Neural progenitor cell (in vitro differentiated cells): ENCODE measurements around the gene RNF151. TPM values are rescaled to one million over a fixed set of nuclear protein-coding genes. Genes with fewer than 3 reads are reported as not detected.
A peak's percentile ranks its signal among the peaks of the same experiment; 100 is the strongest.

Experiments
- DNase-seq: peaks from one replicate; pipeline ENCODE4 v3.0.0-alpha.2; 2016; ENCODE audit warnings: low spot score
- H2AFZ ChIP-seq: fragments of 200-600 bp; sonication (generic); replicated peaks from 2 replicates; pipeline ENCODE4 v1.6.1; 2016; ENCODE audit warnings: antibody characterized with exemption
- H3F3A ChIP-seq: fragments of 200-600 bp; sonication (generic); 2 replicates; pipeline ENCODE4 v1.6.1; 2016; ENCODE audit warnings: antibody characterized with exemption, low read depth
- H3K27ac ChIP-seq: fragments of 200-600 bp; sonication (generic); 2 replicates; pipeline ENCODE4 v1.5.1; 2016; ENCODE audit warnings: mild to moderate bottlenecking
- H3K27me3 ChIP-seq: fragments of 200-600 bp; sonication (generic); 2 replicates; pipeline ENCODE4 v1.6.1; 2016; ENCODE audit warnings: mild to moderate bottlenecking, moderate library complexity
- H3K36me3 ChIP-seq: fragments of 200-600 bp; sonication (generic); 2 replicates; pipeline ENCODE4 v1.5.1; 2016
- H3K4me1 ChIP-seq: fragments of 200-600 bp; sonication (generic); 2 replicates; pipeline ENCODE4 v1.6.1; 2016; ENCODE audit warnings: mixed run types
- H3K4me2 ChIP-seq: fragments of 200-600 bp; sonication (generic); 2 replicates; pipeline ENCODE4 v1.6.1; 2016
- H3K4me3 ChIP-seq: fragments of 200-600 bp; sonication (generic); 2 replicates; pipeline ENCODE4 v1.5.1; 2016
- H3K79me2 ChIP-seq: fragments of 200-600 bp; sonication (generic); 2 replicates; pipeline ENCODE4 v1.6.1; 2016; ENCODE audit warnings: low read depth
- H3K9ac ChIP-seq: fragments of 200-600 bp; sonication (generic); 2 replicates; pipeline ENCODE4 v1.6.1; 2016
- H3K9me3 ChIP-seq: fragments of 200-600 bp; sonication (generic); 2 replicates; pipeline ENCODE4 v1.5.1; 2016; ENCODE audit warnings: low read depth
- H4K20me1 ChIP-seq: fragments of 200-600 bp; sonication (generic); 2 replicates; pipeline ENCODE4 v1.6.1; 2016; ENCODE audit warnings: low read depth
- H3K27ac Mint-ChIP-seq: 3 replicates; pipeline ENCODE4 v1.8.0; 2021; ENCODE audit warnings: mixed read lengths
- H3K27me3 Mint-ChIP-seq: 2 replicates; pipeline ENCODE4 v1.8.0; 2022; ENCODE audit warnings: low read depth, mild to moderate bottlenecking, inconsistent platforms, moderate library complexity, mixed read lengths; ENCODE audit not compliant: insufficient read depth
- H3K36me3 Mint-ChIP-seq: 3 replicates; pipeline ENCODE4 v1.8.0; 2021; ENCODE audit warnings: mixed read lengths
- H3K4me1 Mint-ChIP-seq: 3 replicates; pipeline ENCODE4 v1.8.0; 2021; ENCODE audit warnings: mixed read lengths
- H3K4me3 Mint-ChIP-seq: 3 replicates; pipeline ENCODE4 v1.8.0; 2021; ENCODE audit warnings: mild to moderate bottlenecking, moderate library complexity, mixed read lengths
- H3K9me3 Mint-ChIP-seq: 3 replicates; pipeline ENCODE4 v1.8.0; 2020; ENCODE audit warnings: mixed read lengths
- CTCF ChIP-seq: fragments of 200-600 bp; sonication (generic); IDR thresholded peaks from 2 replicates; pipeline ENCODE4 v1.5.1; 2017; ENCODE audit warnings: antibody characterized with exemption, mild to moderate bottlenecking
- EZH2 ChIP-seq: fragments of 200-600 bp; sonication (generic); IDR thresholded peaks from 2 replicates; pipeline ENCODE4 v1.6.1; 2017; ENCODE audit warnings: antibody characterized with exemption, mild to moderate bottlenecking, moderate library complexity
- EZH2phosphoT487 ChIP-seq: fragments of 200-600 bp; sonication (generic); IDR thresholded peaks from 2 replicates; pipeline ENCODE4 v1.6.1; 2017; ENCODE audit warnings: antibody characterized with exemption
- total RNA-seq: library from RNA; depleted of rRNA; stranded (reverse); fragments of >200 nt; gene quantifications from 2 replicates; pipeline ENCODE4 v1.2.3, GENCODE V29; 2015; ENCODE audit warnings: low replicate concordance

RNF151 gene
- total RNA-seq, 1 donor from 2014 or later = not detected

- H3K27me3 Mint-ChIP-seq = peaks cover 27% of the 10 kb centered on the region
- peak; percentile 99 for DNase-seq
- Histone ChIP-seq H3K4me2 (peak within 1 kb of the TSS; percentile 93), H3K27ac (peak within 1 kb of the TSS; percentile 41), H3K4me1 (peaks cover 37% of the 10 kb centered on the region), H3K9ac (peak within 1 kb of the TSS; percentile 93), H3K79me2 (peaks cover 14% of the 10 kb centered on the region), H3K9me3 (no peaks in the 10 kb centered on the region), H3F3A (peaks cover 29% of the 10 kb centered on the region), H3K27me3 (peaks cover 56% of the 10 kb centered on the region), H2AFZ (peak within 1 kb of the TSS; percentile 93), H3K36me3 (no peaks in the 10 kb centered on the region), H4K20me1 (peaks cover 33% of the 10 kb centered on the region), H3K4me3 (peak within 1 kb of the TSS; percentile 95)
- peaks cover 30% of the 10 kb centered on the region for H3K4me1 Mint-ChIP-seq
- TF ChIP-seq EZH2 (no peak), CTCF (peak; percentile 44)
- peak within 1 kb of the TSS; percentile 89 for H3K4me3 Mint-ChIP-seq
- H3K36me3 Mint-ChIP-seq = peaks cover 10% of the 10 kb centered on the region
- H3K9me3 Mint-ChIP-seq = no peaks in the 10 kb centered on the region
- peak within 1 kb of the TSS; percentile 10 for H3K27ac Mint-ChIP-seq
Observed at GRCh38 chr16:1983544-1984346, 17.1 kb downstream of the RNF151 start, which contains the start of gene GFER. TSS of gene GFER (plus strand) at chr16:1984193. CDS start at chr16:1984219, 26 bp downstream.

- peaks cover 14% of the 10 kb centered on the region for H3K79me2 ChIP-seq
- H3K4me2 ChIP-seq = peak overlapping the region; percentile 93
- Mint-ChIP-seq H3K4me1 (peaks cover 30% of the 10 kb centered on the region), H3K27me3 (peaks cover 33% of the 10 kb centered on the region), H3K36me3 (peaks cover 10% of the 10 kb centered on the region), H3K9me3 (no peaks in the 10 kb centered on the region), H3K4me3 (peak overlapping the region; percentile 89), H3K27ac (no peak overlapping the region)
- peaks cover 29% of the 10 kb centered on the region for H3K4me1 ChIP-seq
- H3K36me3 ChIP-seq = no peaks in the 10 kb centered on the region
- peaks cover 35% of the 10 kb centered on the region for H3F3A ChIP-seq
- peak overlapping the region; percentile 93 for H3K9ac ChIP-seq
- H3K27me3 ChIP-seq = peaks cover 56% of the 10 kb centered on the region
- no peaks in the 10 kb centered on the region for H3K9me3 ChIP-seq
- H4K20me1 ChIP-seq = peaks cover 32% of the 10 kb centered on the region
- peak overlapping the region; percentile 95 for H3K4me3 ChIP-seq
- TF ChIP-seq EZH2phosphoT487 (no peak), EZH2 (no peak), CTCF (no peak)
- no peak overlapping the region for H3K27ac ChIP-seq
- peak overlapping the region; percentile 93 for H2AFZ ChIP-seq
- DNase-seq = peak; percentile 59
Observed at GRCh38 chr16:1984347-1985225, 17.9 kb downstream of the RNF151 start.

GRCh38 chr16:1985466-1986150 lies 19.0 kb downstream of the RNF151 start:
- Mint-ChIP-seq H3K9me3 (no peaks in the 10 kb centered on the region), H3K27ac (no peak overlapping the region), H3K36me3 (peaks cover 10% of the 10 kb centered on the region), H3K27me3 (peaks cover 33% of the 10 kb centered on the region), H3K4me1 (peaks cover 30% of the 10 kb centered on the region), H3K4me3 (peak overlapping the region; percentile 89)
- Histone ChIP-seq H3K27ac (no peak overlapping the region), H3K36me3 (no peaks in the 10 kb centered on the region), H3K9me3 (no peaks in the 10 kb centered on the region), H2AFZ (no peak overlapping the region), H3K79me2 (peaks cover 14% of the 10 kb centered on the region), H3K27me3 (peaks cover 56% of the 10 kb centered on the region), H3K4me2 (peak overlapping the region; percentile 93), H3K4me3 (peak overlapping the region; percentile 95), H3K9ac (no peak overlapping the region), H4K20me1 (peaks cover 24% of the 10 kb centered on the region), H3K4me1 (peaks cover 23% of the 10 kb centered on the region), H3F3A (peaks cover 36% of the 10 kb centered on the region)
- no peak for DNase-seq
- TF ChIP-seq CTCF (no peak), EZH2 (no peak), EZH2phosphoT487 (no peak)
